EH (cell line): ENCODE measurements around the gene IFT80.

Experiments
- DNase-seq: peaks from one replicate; pipeline ENCODE4 v3.0.0-alpha.2; 2015; ENCODE audit warnings: low read depth

IFT80 gene

GRCh38 chr3:160399125-160400029 is at the start of gene IFT80, which contains the start of gene SMC4:
TSS of gene IFT80 (minus strand) at chr3:160399225. CDS start at chr3:160384600, 14,625 bp downstream.
TSS of gene SMC4 (plus strand) at chr3:160399650. CDS start at chr3:160400827, 1,177 bp downstream.
- peak; percentile 96 for DNase-seq

- peak; percentile 62 for DNase-seq
These were observed 48.5 kb upstream of the IFT80 start for GRCh38 chr3:160447544-160447943.

- DNase-seq: no peak
These were observed 47.6 kb upstream of the IFT80 start for GRCh38 chr3:160446522-160447056.

GRCh38 chr3:160445854-160446253 is 46.8 kb upstream of the IFT80 start:
- no peak for DNase-seq

DNA sequence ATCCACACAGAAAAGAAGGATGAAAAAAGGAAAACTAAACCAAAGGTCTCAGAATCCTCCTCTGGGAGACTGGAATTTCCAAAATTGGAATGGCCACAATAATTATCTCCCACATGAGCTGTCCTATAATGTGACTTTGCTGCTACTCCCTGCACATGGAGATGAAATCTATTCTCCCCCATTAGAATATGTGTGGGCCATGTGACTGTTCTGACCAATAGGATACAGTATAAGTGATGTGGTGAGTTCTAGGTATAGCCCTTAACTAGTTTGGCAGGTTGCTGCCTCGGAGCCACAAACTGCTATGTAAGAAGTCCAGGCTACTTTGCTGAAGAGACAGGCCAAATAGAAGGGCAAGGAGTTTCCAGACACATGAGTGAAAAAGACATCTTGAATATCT is 45.4 kb upstream of the IFT80 start:
- DNase-seq: peak; percentile 12

GRCh38 chr3:160440687-160441086 is 41.7 kb upstream of the IFT80 start:
- DNase-seq: no peak

- DNase-seq: no peak
These were observed 38.0 kb upstream of the IFT80 start for GRCh38 chr3:160437083-160437455.

- no peak for DNase-seq
These were observed 36.7 kb upstream of the IFT80 start for GRCh38 chr3:160435747-160436146.

DNA sequence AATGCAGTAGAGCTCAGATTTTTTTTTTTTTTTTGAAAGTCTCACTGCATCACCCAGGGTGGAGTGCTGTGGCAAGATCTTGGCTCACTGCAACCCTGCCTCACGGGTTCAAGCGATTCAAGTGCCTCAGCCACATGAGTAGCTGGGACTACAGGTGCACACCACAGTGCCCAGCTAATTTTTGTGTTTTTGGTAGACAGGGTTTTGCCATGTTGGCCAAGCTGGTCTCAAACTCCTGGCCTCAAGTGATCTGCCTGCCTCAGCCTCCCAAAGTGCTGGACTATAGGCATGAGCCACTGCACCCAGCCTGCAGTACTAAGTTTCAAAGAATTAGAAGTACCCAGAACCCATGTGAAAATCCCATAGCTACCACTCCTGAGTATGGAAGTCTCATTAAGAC is 36.1 kb upstream of the IFT80 start:
- no peak for DNase-seq

DNA sequence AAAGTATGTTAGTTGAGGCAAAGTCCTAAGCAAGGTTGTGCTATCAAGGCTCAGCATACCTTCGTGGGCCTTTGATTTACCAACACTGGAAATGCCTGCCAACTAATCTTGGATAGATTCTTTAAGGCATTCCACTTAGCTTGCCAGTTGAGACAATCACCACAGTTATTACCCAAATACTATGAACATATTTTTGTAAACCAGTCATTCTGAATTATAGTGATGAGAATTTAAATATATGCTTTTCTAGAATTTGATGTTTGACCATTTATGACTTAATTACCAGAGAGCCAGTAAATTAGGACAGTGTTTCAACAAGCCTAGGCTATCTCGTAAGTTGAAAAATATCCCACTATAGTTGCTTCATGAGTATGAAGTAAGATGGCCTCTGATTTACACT is 35.0 kb upstream of the IFT80 start:
- DNase-seq: peak; percentile 75

DNA sequence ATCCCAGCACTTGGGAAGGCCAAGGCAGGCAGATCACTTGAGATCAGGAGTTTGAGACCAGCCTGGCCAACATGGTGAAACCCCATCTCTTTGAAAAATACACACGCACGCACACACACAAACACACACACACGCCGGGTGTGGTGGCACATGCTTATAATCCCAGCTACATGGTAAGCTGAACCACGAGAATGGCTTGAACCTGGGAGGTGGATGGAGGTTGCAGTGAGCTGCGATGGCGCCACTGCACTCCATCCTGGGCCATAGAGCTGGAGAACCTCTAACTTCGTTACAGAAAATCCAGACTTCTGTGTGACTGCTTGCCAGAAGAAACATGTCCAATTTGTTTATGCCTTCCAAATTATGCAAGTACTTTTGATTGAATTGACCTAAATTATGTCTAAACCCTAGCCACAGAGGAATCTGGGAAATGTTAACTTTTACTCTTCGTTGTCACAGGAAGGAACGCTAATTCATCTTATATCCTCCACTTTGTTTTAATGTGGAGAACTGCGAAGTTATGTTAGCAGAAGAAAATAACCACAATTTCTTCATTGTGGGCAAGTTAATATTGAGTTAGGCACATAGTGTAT is 28.9 kb upstream of the IFT80 start:
- no peak for DNase-seq

DNA sequence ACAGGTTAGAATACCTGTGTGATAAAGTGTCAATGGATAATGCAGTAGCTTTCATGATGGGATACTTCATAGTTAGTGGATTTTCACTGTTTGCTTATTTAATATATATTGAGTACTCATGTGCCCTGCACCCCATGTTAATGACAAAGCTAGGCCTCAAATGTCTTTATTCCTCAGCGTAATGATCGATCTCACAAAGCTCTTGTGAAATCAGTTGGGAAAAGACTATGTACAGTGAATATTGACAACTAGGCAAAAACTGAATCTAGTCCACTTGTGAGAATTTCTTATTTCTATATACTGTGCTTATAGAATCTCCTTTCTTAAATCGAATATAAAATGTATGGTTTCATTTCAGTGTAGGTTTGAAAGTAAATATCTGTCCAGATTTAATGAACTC is 18.3 kb upstream of the IFT80 start:
- no peak for DNase-seq

- DNase-seq: peak; percentile 86
These were observed 14.7 kb upstream of the IFT80 start for GRCh38 chr3:160413613-160414248.

DNA sequence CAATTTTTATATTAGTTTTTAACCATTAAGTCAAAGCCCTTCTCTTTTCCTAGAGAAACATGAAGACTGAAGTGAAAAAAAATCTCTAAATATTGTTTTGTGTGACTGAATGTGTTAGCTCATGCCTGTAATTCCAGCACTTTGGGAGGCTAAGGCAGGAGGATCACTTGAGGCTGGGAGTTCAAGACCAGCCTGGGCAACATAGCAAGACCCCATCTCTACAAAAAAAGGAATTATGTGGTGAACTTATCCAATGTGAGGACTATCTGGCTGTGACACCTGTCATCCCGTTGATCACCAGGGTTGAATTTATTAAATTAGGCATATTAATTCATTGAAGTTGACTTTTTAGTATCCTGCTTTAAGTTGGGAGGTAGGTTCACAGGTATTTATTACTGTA is 13.5 kb upstream of the IFT80 start:
- no peak for DNase-seq

DNA sequence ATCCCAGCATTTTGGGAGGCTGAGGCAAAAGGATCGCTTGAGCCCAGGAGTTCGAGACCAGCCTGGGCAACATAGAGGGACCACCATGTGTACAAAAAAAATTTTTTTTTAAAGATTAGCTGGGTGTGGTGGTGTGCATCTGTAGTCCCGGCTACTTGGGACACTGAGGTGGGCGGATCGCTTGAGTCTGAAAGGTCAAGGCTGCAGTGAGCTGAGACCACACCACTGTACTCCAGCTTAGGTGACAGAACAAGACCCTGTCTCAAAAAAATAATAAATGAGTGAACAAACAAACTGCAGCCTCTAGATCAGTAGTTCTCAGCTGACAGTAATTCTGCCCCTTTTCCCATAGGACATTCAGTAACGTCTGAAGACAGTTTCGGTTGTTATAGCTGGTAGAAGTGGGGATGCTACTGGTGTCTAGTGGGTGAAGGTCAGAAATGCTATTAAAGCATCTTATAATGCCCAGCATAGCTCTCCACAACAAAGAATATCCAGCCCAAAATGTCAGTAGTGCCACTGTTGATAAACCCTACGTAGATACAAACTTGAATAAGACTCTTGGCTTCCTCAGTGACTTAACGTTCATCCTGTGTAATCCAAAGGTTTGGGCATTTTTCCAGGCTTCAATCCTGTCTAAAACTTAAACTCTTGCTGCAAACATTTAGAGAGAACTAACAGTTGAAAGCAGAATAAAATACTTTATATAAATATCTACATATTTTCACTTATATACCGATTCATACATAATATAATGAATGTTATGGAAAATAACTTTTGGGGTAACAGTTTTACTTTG is 11.0 kb upstream of the IFT80 start:
- DNase-seq: peak; percentile 34

DNA sequence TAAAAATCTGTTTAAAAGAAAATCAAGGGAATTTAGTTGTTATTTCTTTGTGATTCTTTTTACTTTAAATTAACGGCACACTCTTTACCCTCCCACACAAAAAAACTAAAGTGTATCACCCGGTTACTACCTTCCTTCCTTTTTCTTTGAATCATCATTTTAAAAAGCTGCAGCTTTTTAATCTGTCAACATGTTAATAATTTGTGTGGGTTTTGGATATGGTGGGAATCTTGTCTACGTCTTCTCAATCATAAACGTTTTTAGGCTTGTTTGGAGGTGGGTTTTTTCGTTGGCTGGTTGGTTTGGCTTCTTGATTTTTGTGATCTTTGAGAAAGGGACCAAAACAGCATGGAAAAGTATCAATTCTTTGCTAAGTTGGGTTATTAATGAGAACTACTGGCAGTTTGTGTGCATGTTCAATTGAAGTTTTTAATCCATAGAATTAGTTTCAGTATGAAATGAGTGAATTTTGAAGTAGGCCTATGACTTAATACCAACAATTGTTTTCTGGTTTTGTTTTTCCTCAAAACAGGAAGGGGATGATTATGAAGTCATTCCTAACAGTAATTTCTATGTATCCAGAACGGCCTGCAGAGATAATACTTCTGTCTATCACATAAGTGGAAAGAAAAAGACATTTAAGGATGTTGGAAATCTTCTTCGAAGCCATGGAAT is 4.9 kb upstream of the IFT80 start:
- DNase-seq: peak; percentile 50

GRCh38 chr3:160403028-160403545 is 4.1 kb upstream of the IFT80 start:
- peak; percentile 44 for DNase-seq

GRCh38 chr3:160402221-160403027 is 3.4 kb upstream of the IFT80 start:
- DNase-seq: peak; percentile 25

DNA sequence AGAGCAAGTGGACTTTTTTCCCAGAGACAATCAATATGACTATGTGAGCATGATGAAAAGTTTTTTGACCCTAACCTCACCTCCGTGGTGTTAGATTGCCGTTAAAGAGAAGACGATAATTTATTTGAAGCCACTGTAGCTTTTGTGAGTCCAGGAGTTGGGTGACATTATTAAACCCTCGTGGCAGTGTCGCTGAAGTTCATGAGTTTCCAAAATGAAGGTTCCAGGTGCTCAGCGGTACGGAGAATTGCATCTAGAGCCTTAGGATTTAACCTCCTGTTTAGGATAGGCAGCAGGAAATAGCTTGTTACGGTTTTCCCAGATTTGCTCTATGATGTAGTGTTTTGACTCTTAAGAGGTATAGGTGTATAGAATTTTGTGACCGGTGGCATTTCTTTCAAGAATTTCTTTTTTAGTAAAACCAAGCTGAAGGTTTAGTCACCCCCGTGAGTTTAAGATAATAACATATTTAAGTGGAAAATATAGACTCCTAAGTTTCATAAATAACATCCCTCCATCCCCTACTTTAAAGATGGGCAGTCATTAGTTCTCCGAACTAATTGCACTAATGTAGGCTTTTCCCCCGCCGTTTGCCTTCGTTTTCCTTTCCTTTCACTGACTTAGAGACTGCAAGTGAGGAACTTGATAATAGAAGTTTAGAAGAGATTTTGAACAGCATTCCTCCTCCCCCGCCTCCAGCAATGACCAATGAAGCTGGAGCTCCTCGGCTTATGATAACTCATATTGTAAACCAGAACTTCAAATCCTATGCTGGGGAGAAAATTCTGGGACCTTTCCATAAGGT is 2.5 kb upstream of the IFT80 start:
- DNase-seq: peak; percentile 88
